Measurements from ENCODE around the gene PIGT. TPM values are rescaled to one million over a fixed set of nuclear protein-coding genes. Genes with fewer than 3 reads are reported as not detected.
"Not testable (repeated sequence)": the region's sequence is repeated elsewhere in the genome, so short reads cannot be mapped to it uniquely, and the experiment has no call there.

The PIGT gene
- total RNA-seq, 1 donor, result 57.9 TPM

GRCh38 chr20:45459606-45460005 is 43.7 kb downstream of the PIGT start:
- H3K9me3 ChIP-seq (ENCODE audit: low read depth, low read length), result no peaks in the 10 kb centered on the region
- H3K4me3 ChIP-seq (ENCODE audit: low read length), result no peak overlapping the region
- H3K4me1 ChIP-seq (ENCODE audit: insufficient read depth, low read length), result no peaks in the 10 kb centered on the region
- H3K27me3 ChIP-seq (ENCODE audit: insufficient read depth, low read length), result no peaks in the 10 kb centered on the region

- H3K4me1 ChIP-seq (ENCODE audit: insufficient read depth, low read length), result peaks cover 3% of the 10 kb centered on the region
- H3K27me3 ChIP-seq (ENCODE audit: insufficient read depth, low read length), result no peaks in the 10 kb centered on the region
- no peaks in the 10 kb centered on the region for H3K9me3 ChIP-seq (ENCODE audit: low read depth, low read length)
- no peak overlapping the region for H3K4me3 ChIP-seq (ENCODE audit: low read length)
Observed at GRCh38 chr20:45461225-45461624, 45.3 kb downstream of the PIGT start.

GRCh38 chr20:45462711-45463509 is 47.0 kb downstream of the PIGT start:
- no peaks in the 10 kb centered on the region for H3K27me3 ChIP-seq (ENCODE audit: insufficient read depth, low read length)
- no peak overlapping the region for H3K4me3 ChIP-seq (ENCODE audit: low read length)
- H3K9me3 ChIP-seq (ENCODE audit: low read depth, low read length), result no peaks in the 10 kb centered on the region
- H3K4me1 ChIP-seq (ENCODE audit: insufficient read depth, low read length), result peaks cover 3% of the 10 kb centered on the region

GRCh38 chr20:45463709-45464108 is 47.8 kb downstream of the PIGT start:
- Histone ChIP-seq H3K4me3 (ENCODE audit: low read length) (no peak overlapping the region), H3K9me3 (ENCODE audit: low read depth, low read length) (no peaks in the 10 kb centered on the region), H3K4me1 (ENCODE audit: insufficient read depth, low read length) (peaks cover 3% of the 10 kb centered on the region), H3K27me3 (ENCODE audit: insufficient read depth, low read length) (peaks cover 6% of the 10 kb centered on the region)

- Histone ChIP-seq H3K4me3 (ENCODE audit: low read length) (no peak overlapping the region), H3K4me1 (ENCODE audit: insufficient read depth, low read length) (peaks cover 14% of the 10 kb centered on the region), H3K9me3 (ENCODE audit: low read depth, low read length) (no peaks in the 10 kb centered on the region), H3K27me3 (ENCODE audit: insufficient read depth, low read length) (peaks cover 23% of the 10 kb centered on the region)
Observed at GRCh38 chr20:45465491-45466266, 49.7 kb downstream of the PIGT start.

GRCh38 chr20:45467172-45467571 is 51.2 kb downstream of the PIGT start:
- Histone ChIP-seq H3K4me3 (ENCODE audit: low read length) (no peak overlapping the region), H3K4me1 (ENCODE audit: insufficient read depth, low read length) (peaks cover 16% of the 10 kb centered on the region), H3K27me3 (ENCODE audit: insufficient read depth, low read length) (peaks cover 36% of the 10 kb centered on the region), H3K9me3 (ENCODE audit: low read depth, low read length) (no peaks in the 10 kb centered on the region)

- Histone ChIP-seq H3K27me3 (ENCODE audit: insufficient read depth, low read length) (peaks cover 36% of the 10 kb centered on the region), H3K9me3 (ENCODE audit: low read depth, low read length) (no peaks in the 10 kb centered on the region), H3K4me3 (ENCODE audit: low read length) (no peak overlapping the region), H3K4me1 (ENCODE audit: insufficient read depth, low read length) (peaks cover 16% of the 10 kb centered on the region)
Observed at GRCh38 chr20:45467861-45468260, 51.9 kb downstream of the PIGT start.

- Histone ChIP-seq H3K27me3 (ENCODE audit: insufficient read depth, low read length) (peaks cover 36% of the 10 kb centered on the region), H3K4me3 (ENCODE audit: low read length) (no peak within 1 kb of the TSS), H3K4me1 (ENCODE audit: insufficient read depth, low read length) (peaks cover 16% of the 10 kb centered on the region), H3K9me3 (ENCODE audit: low read depth, low read length) (no peaks in the 10 kb centered on the region)
Observed at GRCh38 chr20:45469336-45470261, 53.7 kb downstream of the PIGT start, which contains the start of gene WFDC2. Gene WFDC2, plus strand, starts transcription at chr20:45469753. Its CDS starts 29 bp downstream, at chr20:45469782.

- peaks cover 36% of the 10 kb centered on the region for H3K27me3 ChIP-seq (ENCODE audit: insufficient read depth, low read length)
- H3K9me3 ChIP-seq (ENCODE audit: low read depth, low read length), result no peaks in the 10 kb centered on the region
- H3K4me1 ChIP-seq (ENCODE audit: insufficient read depth, low read length), result peaks cover 16% of the 10 kb centered on the region
- no peak overlapping the region for H3K4me3 ChIP-seq (ENCODE audit: low read length)
Observed at GRCh38 chr20:45470262-45470931, 54.5 kb downstream of the PIGT start.

GRCh38 chr20:45470937-45471336 is 55.0 kb downstream of the PIGT start:
- no peaks in the 10 kb centered on the region for H3K9me3 ChIP-seq (ENCODE audit: low read depth, low read length)
- peaks cover 36% of the 10 kb centered on the region for H3K27me3 ChIP-seq (ENCODE audit: insufficient read depth, low read length)
- peaks cover 13% of the 10 kb centered on the region for H3K4me1 ChIP-seq (ENCODE audit: insufficient read depth, low read length)
- H3K4me3 ChIP-seq (ENCODE audit: low read length), result no peak overlapping the region

GRCh38 chr20:45472286-45472685 is 56.3 kb downstream of the PIGT start:
- H3K9me3 ChIP-seq (ENCODE audit: low read depth, low read length); H3K4me3 ChIP-seq (ENCODE audit: low read length): not testable (repeated sequence)
- Histone ChIP-seq H3K4me1 (ENCODE audit: insufficient read depth, low read length) (peaks cover 13% of the 10 kb centered on the region), H3K27me3 (ENCODE audit: insufficient read depth, low read length) (peaks cover 36% of the 10 kb centered on the region)
